ENCODE results near the gene TTC21B. TPM values are rescaled to one million over a fixed set of nuclear protein-coding genes. Genes with fewer than 3 reads are reported as not detected.

TTC21B gene
- total and polyA plus RNA-seq, 12 donors: 3.3 to 17.9 (median 13.3) TPM

- intact Hi-C loops (cut with DNase I): no loop called here
- WGBS, 2 donors: 97 to 99% methylated on average over 1 of the region's 1 CpG
- no peak for ATAC-seq
Observed at GRCh38 chr2:165927353-165927752, 26.2 kb downstream of the TTC21B start.

GRCh38 chr2:165924946-165925345 is 28.6 kb downstream of the TTC21B start:
- TF ChIP-seq CTCF (IDR thresholded peaks at IDR 0.05): no peak
- H3K36me3 ChIP-seq: peaks cover 0 to 94% (median 21%) of the 10 kb centered on the region in 9 donors
- no peaks in the 10 kb centered on the region for H3K4me1 ChIP-seq
- H3K27ac ChIP-seq: no peak overlapping the region
- no peak for ATAC-seq
- no peaks in the 10 kb centered on the region for H3K27me3 ChIP-seq
- DNase-seq: no peak
- no peak overlapping the region for H3K4me3 ChIP-seq
- H3K9me3 ChIP-seq: no peaks in the 10 kb centered on the region
- intact Hi-C loops (cut with DNase I): no loop called here
- WGBS, 2 donors: 94 to 95% methylated on average over 2 of the region's 2 CpGs

More at GRCh38 chr2:165927353-165927752, 26.2 kb downstream of the TTC21B start:
- no peak for TF ChIP-seq CTCF (IDR thresholded peaks at IDR 0.05)
- Histone ChIP-seq H3K36me3 (peaks cover 0 to 94% (median 39%) of the 10 kb centered on the region in 9 donors), H3K27ac (no peak overlapping the region), H3K4me3 (no peak overlapping the region), H3K4me1 (no peaks in the 10 kb centered on the region), H3K27me3 (no peaks in the 10 kb centered on the region), H3K9me3 (no peaks in the 10 kb centered on the region)
- DNase-seq: no peak

DNA sequence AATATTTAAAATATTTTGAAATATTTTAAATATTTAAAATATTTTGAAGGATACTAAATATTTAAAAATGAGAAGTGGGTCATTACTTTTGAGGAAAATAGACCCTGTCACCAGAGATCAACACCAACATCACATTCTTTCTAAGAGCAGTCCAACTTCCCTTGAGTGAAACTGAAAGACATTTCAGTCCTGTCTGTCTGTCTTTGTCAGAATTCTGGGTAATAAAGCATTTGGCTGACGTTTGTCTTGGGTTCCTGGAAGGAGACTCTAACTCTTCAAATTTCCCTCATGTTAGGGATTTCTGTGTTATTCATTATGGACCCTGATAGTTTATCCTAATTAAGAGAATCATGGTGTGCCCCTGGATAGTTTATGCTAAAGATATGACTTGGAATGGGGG is 32.8 kb downstream of the TTC21B start:
- no peak for ATAC-seq
- H3K4me1 ChIP-seq: no peaks in the 10 kb centered on the region
- no peak for TF ChIP-seq CTCF (IDR thresholded peaks at IDR 0.05)
- no peak for DNase-seq
- no peaks in the 10 kb centered on the region for H3K27me3 ChIP-seq
- intact Hi-C loops (cut with DNase I): no loop called here
- no peaks in the 10 kb centered on the region for H3K9me3 ChIP-seq
- H3K36me3 ChIP-seq: peaks cover 0 to 99% (median 25%) of the 10 kb centered on the region in 9 donors
- no peak overlapping the region for H3K27ac ChIP-seq
- WGBS, 2 donors: 70 to 73% methylated on average over 1 of the region's 1 CpG
- no peak overlapping the region for H3K4me3 ChIP-seq

DNA sequence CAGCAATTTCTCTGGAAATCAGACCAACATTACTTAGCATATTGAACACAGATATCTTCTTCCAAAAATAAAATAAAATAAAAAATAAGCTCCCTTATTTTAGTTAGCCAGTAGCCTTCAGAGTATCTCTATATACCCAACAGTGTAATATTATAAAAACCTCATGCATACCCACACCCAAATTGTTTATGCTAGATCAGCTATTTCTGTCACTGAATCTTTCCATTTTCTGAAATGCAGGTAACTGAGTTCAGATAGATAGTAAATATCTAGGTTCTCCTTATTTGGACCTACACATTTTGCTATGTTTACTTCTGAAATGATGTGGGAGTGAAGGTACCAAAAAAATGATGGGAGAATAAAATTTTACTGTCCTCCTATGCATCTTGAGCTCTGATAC is 39.9 kb downstream of the TTC21B start:
- no peaks in the 10 kb centered on the region for H3K4me1 ChIP-seq
- TF ChIP-seq CTCF (IDR thresholded peaks at IDR 0.05): no peak
- no peaks in the 10 kb centered on the region for H3K27me3 ChIP-seq
- no peak overlapping the region for H3K4me3 ChIP-seq
- H3K36me3 ChIP-seq: peaks cover 0 to 99% (median 41%) of the 10 kb centered on the region in 9 donors
- ATAC-seq (no peak), DNase-seq (no peak)
- H3K27ac ChIP-seq: no peak overlapping the region
- intact Hi-C loops (cut with DNase I): no loop called here
- H3K9me3 ChIP-seq: no peaks in the 10 kb centered on the region

Measured in heart right ventricle (tissue), 16 donors.